Neuron (in vitro differentiated cells): ENCODE measurements around the gene HK2.
"Not testable (repeated sequence)": the region's sequence is repeated elsewhere in the genome, so short reads cannot be mapped to it uniquely, and the experiment has no call there.

Experiments
- H2AFZ ChIP-seq: one replicate; pipeline ENCODE4 v1.6.1; 2013; ENCODE audit warnings: low read depth, mild to moderate bottlenecking, inconsistent platforms, low read length, moderate library complexity
- H3K27me3 ChIP-seq: one replicate; pipeline ENCODE4 v1.6.1; 2013; ENCODE audit warnings: low read length; ENCODE audit not compliant: insufficient read depth
- H3K36me3 ChIP-seq: one replicate; pipeline ENCODE4 v1.6.1; 2013; ENCODE audit warnings: low read length; ENCODE audit not compliant: insufficient read depth
- H3K4me1 ChIP-seq: one replicate; pipeline ENCODE4 v1.6.1; 2013; ENCODE audit warnings: low read length; ENCODE audit not compliant: insufficient read depth
- H3K4me3 ChIP-seq: 2 replicates; pipeline ENCODE4 v1.5.1; 2013; ENCODE audit warnings: mild to moderate bottlenecking, low read length, moderate library complexity
- H3K9me3 ChIP-seq: one replicate; pipeline ENCODE4 v1.6.1; 2013; ENCODE audit warnings: low read length

Gene HK2

DNA sequence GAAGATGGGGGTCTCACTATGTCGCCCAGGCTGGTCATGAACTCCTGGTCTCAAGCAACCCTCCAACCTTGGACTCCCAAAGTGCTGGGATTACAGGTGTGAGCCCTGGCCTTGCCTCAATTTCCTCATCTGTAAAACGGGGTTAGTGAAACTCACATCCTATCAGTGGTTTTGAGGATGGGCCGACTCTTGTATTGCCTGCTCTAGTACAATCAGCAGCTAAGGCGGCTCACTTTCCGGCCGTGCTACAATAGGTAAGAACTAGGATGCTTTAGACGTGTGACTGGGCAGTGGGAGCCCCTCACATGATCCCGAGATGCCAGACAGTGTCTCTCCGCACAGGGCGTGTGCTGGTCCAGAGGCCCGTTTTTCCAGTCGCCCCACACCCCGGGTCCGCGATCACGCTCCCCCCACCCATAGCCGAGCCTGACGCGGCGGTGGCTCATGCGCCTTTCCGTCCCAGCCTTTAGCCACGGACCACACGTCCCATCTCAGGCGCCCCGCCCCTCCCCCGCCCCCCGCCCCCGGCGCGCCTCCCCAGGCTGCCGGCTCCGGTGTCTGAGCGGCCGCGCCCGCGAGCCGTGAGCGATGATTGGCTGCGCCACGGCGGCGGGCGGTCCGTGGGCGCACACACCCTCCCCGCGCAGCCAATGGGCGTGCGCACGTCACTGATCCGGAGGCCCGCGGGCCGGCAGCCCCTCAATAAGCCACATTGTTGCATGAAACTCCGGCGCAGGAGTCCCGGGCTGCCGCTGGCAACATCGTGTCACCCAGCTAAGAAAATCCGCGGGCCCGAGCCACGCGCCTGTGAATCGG lies at the start of gene HK2:
Gene HK2, plus strand, starts transcription at position 710 of the 816 bp plus-strand sequence. CDS start 454 bp downstream, outside the sequence.
- H3K9me3 ChIP-seq, result no peaks in the 10 kb centered on the region
- H3K4me1 ChIP-seq, result peaks cover 14% of the 10 kb centered on the region
- H3K27me3 ChIP-seq, result no peaks in the 10 kb centered on the region
- H3K36me3 ChIP-seq, result no peaks in the 10 kb centered on the region
- peak within 1 kb of the TSS; percentile 93 for H2AFZ ChIP-seq
- H3K4me3 ChIP-seq, result peak within 1 kb of the TSS; percentile 67

DNA sequence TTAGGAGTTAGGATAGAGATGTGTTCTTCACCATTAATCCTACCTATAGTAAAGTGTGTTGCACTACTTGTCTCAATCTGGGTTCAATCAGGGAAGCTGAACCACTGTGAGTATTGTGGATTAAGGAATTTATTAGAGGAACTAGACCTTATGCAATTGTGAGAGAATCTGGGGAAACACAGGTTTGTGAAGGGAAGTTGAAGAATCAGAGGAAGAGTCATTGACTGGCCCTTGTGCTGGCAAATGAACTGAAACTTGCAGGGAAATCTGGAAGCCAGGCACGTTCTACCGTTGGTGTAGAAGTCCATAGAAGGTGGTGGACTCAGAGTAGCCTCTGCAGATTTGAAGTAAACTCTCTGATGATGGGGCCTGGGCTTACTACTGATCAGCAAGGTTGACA lies 44.7 kb upstream of the HK2 start:
- Histone ChIP-seq H3K4me1 (no peaks in the 10 kb centered on the region), H3K27me3 (no peaks in the 10 kb centered on the region), H3K4me3 (no peak overlapping the region), H3K36me3 (no peaks in the 10 kb centered on the region), H3K9me3 (no peaks in the 10 kb centered on the region), H2AFZ (no peak overlapping the region)

DNA sequence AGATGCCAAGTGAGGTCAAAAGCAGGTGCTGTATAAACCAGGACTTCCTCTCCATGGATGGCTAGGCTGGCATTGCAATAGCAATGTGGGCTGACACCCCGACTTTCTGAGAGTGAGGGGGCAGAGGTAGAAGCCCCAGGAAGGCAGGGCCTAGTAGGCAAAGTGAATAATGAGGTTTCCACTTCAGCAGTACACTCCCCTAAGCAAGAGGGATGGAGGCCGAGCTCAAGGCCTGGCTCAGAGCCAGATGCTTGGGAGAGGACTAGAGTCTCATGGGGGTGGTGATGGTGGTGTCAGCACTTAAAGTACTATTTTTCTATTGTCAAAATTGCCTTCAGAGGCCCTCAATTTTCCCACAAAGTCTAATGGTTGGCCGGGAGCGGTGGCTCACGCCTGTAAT lies 41.6 kb upstream of the HK2 start:
- Histone ChIP-seq H2AFZ (no peak overlapping the region), H3K4me3 (no peak overlapping the region), H3K36me3 (no peaks in the 10 kb centered on the region), H3K4me1 (no peaks in the 10 kb centered on the region), H3K27me3 (no peaks in the 10 kb centered on the region), H3K9me3 (no peaks in the 10 kb centered on the region)

DNA sequence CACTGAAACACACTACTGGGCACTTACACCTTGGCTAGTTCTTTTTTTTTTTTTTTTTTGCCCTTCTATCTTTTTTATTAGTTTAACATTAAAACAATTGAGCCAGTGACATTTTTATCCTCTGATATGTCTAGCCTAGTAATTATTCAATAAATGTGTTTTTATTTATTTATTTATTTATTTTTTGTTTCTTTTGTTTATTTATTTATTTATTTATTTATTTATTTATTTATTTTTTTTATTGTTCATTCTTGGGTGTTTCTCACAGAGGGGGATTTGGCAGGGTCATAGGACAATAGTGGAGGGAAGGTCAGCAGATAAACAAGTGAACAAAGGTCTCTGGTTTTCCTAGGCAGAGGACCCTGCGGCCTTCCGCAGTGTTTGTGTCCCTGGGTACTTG lies 39.0 kb upstream of the HK2 start:
- not testable (repeated sequence) for H3K4me1 ChIP-seq, H3K36me3 ChIP-seq, H2AFZ ChIP-seq, H3K9me3 ChIP-seq, H3K27me3 ChIP-seq, H3K4me3 ChIP-seq

DNA sequence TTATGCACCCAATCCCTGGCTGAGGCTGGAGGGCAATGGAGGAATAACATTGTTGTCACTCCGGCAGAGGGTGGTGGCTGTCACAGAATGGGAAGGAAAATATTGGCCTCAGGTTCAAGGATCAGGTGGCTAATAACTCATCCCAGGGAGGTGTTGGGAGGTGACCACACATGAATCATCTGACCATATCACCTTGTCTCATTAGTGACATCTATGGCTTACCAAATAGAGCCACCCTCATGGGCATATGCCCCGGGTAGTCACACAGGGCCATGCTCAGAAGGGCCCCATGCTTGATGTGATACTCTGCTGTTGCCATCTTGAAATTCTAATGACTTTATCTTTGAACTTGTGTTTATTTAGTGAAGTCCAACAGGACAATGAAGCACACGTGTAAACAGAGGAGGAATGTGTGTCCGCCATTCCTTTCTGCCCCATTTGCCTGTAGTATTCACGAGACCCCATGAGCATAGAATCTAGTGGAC lies 27.5 kb upstream of the HK2 start:
- H3K9me3 ChIP-seq, result no peaks in the 10 kb centered on the region
- H2AFZ ChIP-seq, result no peak overlapping the region
- H3K4me1 ChIP-seq, result no peaks in the 10 kb centered on the region
- no peaks in the 10 kb centered on the region for H3K36me3 ChIP-seq
- H3K27me3 ChIP-seq, result no peaks in the 10 kb centered on the region
- H3K4me3 ChIP-seq, result no peak overlapping the region

DNA sequence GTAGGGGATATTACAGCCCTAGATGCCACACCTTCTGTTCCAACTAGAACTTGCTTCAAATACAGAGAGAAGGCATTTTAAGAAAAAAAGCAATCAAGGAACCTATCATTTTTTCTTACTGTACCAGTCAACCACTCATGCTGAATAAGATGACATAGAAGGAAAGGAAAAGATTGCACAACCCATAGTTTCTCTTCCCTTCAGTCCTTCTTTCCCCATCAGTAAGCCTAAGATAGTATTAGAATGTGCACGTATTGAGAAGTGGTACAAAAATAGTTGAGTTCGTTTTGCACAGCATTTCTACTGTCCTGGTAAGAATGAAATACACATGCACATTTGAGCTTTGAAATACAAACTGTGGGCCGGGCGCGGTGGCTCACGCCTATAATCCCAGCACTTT lies 27.0 kb upstream of the HK2 start:
- Histone ChIP-seq H3K4me1 (no peaks in the 10 kb centered on the region), H3K4me3 (no peak overlapping the region), H3K9me3 (no peaks in the 10 kb centered on the region), H3K27me3 (no peaks in the 10 kb centered on the region), H3K36me3 (no peaks in the 10 kb centered on the region), H2AFZ (no peak overlapping the region)

DNA sequence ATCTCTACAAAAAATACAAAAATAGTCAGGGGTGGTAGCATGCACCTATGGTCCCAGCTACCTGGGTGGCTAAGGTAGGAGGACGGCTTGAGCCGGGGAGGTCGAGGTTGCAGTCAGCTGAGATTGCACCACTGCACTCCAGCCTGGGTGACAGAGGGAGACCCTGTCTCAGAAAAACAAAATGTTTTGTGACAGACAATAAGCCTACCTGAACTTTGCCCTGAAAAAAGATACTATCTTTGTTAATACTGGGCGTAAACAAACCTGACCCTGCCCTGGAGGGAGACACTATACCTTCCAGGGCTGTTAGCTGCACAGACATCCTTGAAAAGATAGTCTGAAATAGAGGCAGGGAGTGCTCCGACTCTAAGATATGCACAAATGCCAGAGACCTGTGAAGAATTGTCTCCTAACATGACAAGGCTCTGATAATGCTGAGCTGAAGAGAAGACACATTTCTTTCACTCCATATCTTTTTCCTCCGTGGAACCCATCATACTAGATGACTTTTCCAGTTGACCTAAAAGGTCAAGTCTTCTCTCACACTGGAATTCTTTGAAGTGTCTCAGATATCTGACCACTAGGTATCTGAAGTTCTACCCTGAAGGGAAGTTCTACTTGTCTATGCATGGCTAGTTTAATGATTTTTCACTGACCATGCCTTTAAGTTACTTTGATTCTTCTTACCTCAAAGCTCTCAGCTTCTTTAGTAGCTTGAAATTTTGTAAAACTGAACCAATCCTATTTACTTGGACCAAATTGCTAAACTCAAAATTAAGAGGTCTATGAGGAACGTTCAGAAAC lies 20.9 kb upstream of the HK2 start:
- Histone ChIP-seq H3K27me3 (no peaks in the 10 kb centered on the region), H3K9me3 (no peaks in the 10 kb centered on the region), H3K36me3 (no peaks in the 10 kb centered on the region), H2AFZ (no peak overlapping the region), H3K4me1 (peaks cover 8% of the 10 kb centered on the region), H3K4me3 (no peak overlapping the region)

DNA sequence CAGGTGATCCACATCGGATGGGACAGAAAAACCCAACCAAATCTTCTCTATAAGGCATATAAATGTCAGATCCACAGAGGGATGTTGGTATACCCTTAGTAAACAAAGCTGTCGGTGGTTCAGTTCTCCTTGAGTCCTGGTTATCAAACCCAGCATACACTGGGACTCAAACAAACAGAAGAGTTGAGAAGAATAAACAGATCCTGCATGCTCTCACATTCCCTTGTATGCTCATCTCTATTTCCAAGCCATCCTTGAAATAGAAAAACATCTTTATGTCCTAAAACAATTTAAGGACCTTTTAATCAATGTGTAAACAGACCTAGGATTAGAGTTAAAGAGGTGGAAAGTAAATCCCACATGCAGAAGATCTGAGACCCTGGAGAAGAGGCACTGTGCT lies 19.8 kb upstream of the HK2 start:
- no peaks in the 10 kb centered on the region for H3K9me3 ChIP-seq
- no peak overlapping the region for H2AFZ ChIP-seq
- H3K27me3 ChIP-seq, result no peaks in the 10 kb centered on the region
- H3K36me3 ChIP-seq, result no peaks in the 10 kb centered on the region
- no peak overlapping the region for H3K4me3 ChIP-seq
- H3K4me1 ChIP-seq, result peaks cover 8% of the 10 kb centered on the region

DNA sequence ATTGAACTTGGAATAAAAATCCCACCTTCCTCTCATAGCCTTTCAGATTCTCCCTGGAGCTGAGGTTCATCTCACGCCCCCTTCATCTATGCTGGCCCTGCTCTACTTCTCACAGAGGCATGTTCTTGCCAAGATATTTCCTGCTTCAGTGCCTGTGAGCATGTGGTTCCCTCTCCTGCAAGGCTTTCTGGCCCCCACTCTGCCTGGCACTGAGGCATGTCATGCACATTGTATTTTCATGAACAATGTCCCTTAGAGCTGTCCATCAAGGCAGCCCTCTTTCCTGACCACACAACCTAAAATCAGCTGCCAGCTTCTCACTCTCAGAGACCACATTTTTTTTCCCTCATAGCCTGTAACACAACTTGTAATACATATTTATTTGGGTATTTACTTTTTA lies 18.0 kb upstream of the HK2 start:
- Histone ChIP-seq H2AFZ (no peak overlapping the region), H3K36me3 (no peaks in the 10 kb centered on the region), H3K27me3 (no peaks in the 10 kb centered on the region), H3K9me3 (no peaks in the 10 kb centered on the region), H3K4me1 (peaks cover 8% of the 10 kb centered on the region), H3K4me3 (no peak overlapping the region)

DNA sequence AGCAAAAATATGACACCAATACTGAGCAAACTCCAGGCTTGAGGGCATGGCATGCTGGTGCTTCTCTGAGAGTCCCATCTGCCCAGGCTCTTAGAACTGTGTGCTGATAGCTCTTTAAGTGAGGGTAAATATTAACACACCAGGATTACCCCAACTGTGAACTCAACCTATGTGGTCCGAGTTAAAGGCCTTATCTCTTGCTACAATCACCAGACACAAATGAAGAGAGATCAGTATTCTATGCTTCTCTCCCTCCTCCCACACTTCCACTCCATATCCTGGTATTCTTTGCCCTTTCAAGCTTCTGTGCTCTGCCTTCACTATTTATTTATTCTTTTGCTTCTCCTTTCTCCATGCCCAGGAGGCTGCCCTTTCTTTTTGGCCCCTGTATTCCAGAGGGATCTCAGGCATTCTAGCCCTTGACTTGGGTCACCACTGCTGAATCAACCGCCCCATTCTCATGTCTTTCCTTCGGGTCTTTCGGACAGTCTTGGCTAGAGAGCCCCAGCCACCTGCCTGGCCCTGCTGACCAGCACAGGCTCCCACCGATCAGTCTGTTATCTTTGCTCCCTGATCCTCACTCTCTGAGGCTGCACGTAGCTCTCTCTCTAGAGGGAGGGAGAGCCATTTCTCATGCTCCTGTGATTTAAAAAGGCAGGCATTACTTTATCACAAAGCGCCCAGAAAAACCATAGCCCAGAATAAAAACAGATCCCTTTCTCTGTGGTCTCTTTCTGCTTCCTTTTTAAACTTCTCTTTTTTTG lies 17.2 kb upstream of the HK2 start:
- Histone ChIP-seq H3K9me3 (no peaks in the 10 kb centered on the region), H3K4me1 (peaks cover 8% of the 10 kb centered on the region), H3K4me3 (no peak overlapping the region), H2AFZ (peak overlapping the region; percentile 56), H3K36me3 (no peaks in the 10 kb centered on the region), H3K27me3 (no peaks in the 10 kb centered on the region)

DNA sequence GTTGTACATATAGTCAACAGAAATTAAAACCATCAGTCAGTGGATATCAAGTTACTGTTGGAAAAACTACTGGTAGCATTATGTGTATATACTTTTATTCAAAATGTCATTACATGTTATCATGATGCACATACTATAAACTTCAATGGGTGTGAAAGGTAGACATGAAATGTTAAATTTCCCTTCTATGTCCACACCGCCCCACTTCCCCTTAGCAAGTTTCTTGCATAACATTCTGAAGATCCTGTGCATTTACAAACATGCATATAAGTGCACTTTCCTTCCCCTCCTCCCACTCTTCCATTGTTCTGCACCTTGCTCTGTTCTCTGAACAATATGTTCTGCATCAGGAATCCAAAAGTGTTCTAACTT lies 16.6 kb upstream of the HK2 start:
- Histone ChIP-seq H3K9me3 (no peaks in the 10 kb centered on the region), H3K36me3 (no peaks in the 10 kb centered on the region), H3K27me3 (no peaks in the 10 kb centered on the region), H3K4me1 (peaks cover 8% of the 10 kb centered on the region), H3K4me3 (no peak overlapping the region), H2AFZ (peak overlapping the region; percentile 56)

DNA sequence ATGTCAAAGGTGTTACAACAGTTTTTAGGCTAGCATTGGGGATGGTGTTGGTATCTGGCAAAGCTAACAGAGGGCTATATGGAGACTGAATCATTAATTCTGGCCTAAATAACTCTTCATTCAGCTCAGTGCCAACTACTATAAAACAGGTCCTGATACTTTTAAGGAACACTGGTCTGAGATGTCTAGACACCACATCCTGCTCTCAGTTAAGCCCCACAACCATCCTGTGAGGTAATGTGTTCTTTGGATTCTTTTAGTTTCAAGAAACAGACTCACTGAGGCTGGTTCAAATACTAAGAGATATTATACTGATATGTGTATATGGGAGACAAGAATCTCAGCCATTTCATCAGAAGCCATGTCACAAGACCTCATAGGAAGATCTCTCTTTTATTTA lies 14.2 kb upstream of the HK2 start:
- H3K36me3 ChIP-seq, result no peaks in the 10 kb centered on the region
- no peak overlapping the region for H3K4me3 ChIP-seq
- H3K4me1 ChIP-seq, result peaks cover 17% of the 10 kb centered on the region
- H3K27me3 ChIP-seq, result no peaks in the 10 kb centered on the region
- no peak overlapping the region for H2AFZ ChIP-seq
- H3K9me3 ChIP-seq, result no peaks in the 10 kb centered on the region
